HEK293 (cell line): ENCODE data around the gene TBX1.

Experiments used
- KLF8 ChIP-seq: fragments of 450-650 bp; formaldehyde crosslinking; IDR thresholded peaks from 2 replicates; pipeline ENCODE4 v1.5.1; 2016; ENCODE audit warnings: missing biosample characterization, missing genetic modification characterization
- PRDM1 ChIP-seq: fragments of 450-650 bp; formaldehyde crosslinking; IDR thresholded peaks from 2 replicates; pipeline ENCODE4; 2016; ENCODE audit warnings: missing biosample characterization, missing genetic modification characterization
- SCRT2 ChIP-seq: fragments of 450-650 bp; formaldehyde crosslinking; IDR thresholded peaks from 2 replicates; pipeline ENCODE4 v1.5.1; 2016; ENCODE audit warnings: missing biosample characterization, missing genetic modification characterization
- ZBTB8A ChIP-seq: fragments of 450-650 bp; formaldehyde crosslinking; IDR thresholded peaks from 2 replicates; pipeline ENCODE4 v1.5.1; 2016; ENCODE audit warnings: missing biosample characterization, missing genetic modification characterization
- ZEB2 ChIP-seq: fragments of 450-650 bp; formaldehyde crosslinking; IDR thresholded peaks from 2 replicates; pipeline ENCODE4 v1.5.1; 2016; ENCODE audit warnings: missing biosample characterization, missing genetic modification characterization
- ZNF114 ChIP-seq: fragments of 450-650 bp; formaldehyde crosslinking; IDR thresholded peaks from 2 replicates; pipeline ENCODE4 v1.5.0; 2017; ENCODE audit warnings: missing biosample characterization, missing genetic modification characterization
- ZNF140 ChIP-seq: fragments of 450-650 bp; formaldehyde crosslinking; IDR thresholded peaks from 2 replicates; pipeline ENCODE4 v1.5.1; 2016; ENCODE audit warnings: missing biosample characterization, missing genetic modification characterization
- ZNF223 ChIP-seq: fragments of 450-650 bp; formaldehyde crosslinking; IDR thresholded peaks from 2 replicates; pipeline ENCODE4 v1.5.1; 2016; ENCODE audit warnings: missing biosample characterization, missing genetic modification characterization
- ZNF596 ChIP-seq: fragments of 450-650 bp; IDR thresholded peaks from 2 replicates; pipeline ENCODE4 v1.5.0; 2018; ENCODE audit warnings: missing biosample characterization, mild to moderate bottlenecking, missing genetic modification characterization, moderate library complexity
- ZNF626 ChIP-seq: fragments of 450-650 bp; sonication (Bioruptor Pico); formaldehyde crosslinking; IDR thresholded peaks from 2 replicates; pipeline ENCODE4 v1.5.1; 2018; ENCODE audit warnings: missing biosample characterization, missing genetic modification characterization, inconsistent platforms
- ZNF777 ChIP-seq: fragments of 450-650 bp; formaldehyde crosslinking; IDR thresholded peaks from 2 replicates; pipeline ENCODE4 v1.5.1; 2017; ENCODE audit warnings: missing biosample characterization, missing genetic modification characterization, borderline replicate concordance
- ZXDB ChIP-seq: fragments of 450-650 bp; formaldehyde crosslinking; IDR thresholded peaks from 2 replicates; pipeline ENCODE4 v1.5.1; 2016; ENCODE audit warnings: missing biosample characterization, missing genetic modification characterization
- TF ChIP-seq, protein P1 (sequence below): fragments of 450-650 bp; formaldehyde crosslinking; IDR thresholded peaks from 2 replicates; pipeline ENCODE4 v1.5.1; 2016; ENCODE audit warnings: missing biosample characterization, missing genetic modification characterization
- TF ChIP-seq, protein P2 (sequence below): fragments of 450-650 bp; formaldehyde crosslinking; IDR thresholded peaks from 2 replicates; pipeline ENCODE4 v1.5.1; 2017; ENCODE audit warnings: missing biosample characterization, missing genetic modification characterization
- TF ChIP-seq, protein P3 (sequence below): fragments of 450-650 bp; formaldehyde crosslinking; IDR thresholded peaks from 2 replicates; pipeline ENCODE4 v1.5.1; 2016; ENCODE audit warnings: missing biosample characterization, missing genetic modification characterization
- TF ChIP-seq, protein P4 (sequence below): fragments of 450-650 bp; formaldehyde crosslinking; IDR thresholded peaks from 2 replicates; pipeline ENCODE4 v1.5.1; 2016; ENCODE audit warnings: missing biosample characterization, missing genetic modification characterization
- TF ChIP-seq, protein P5 (sequence below): fragments of 450-650 bp; formaldehyde crosslinking; IDR thresholded peaks from 2 replicates; pipeline ENCODE4 v1.5.1; 2016; ENCODE audit warnings: missing biosample characterization, missing genetic modification characterization
- TF ChIP-seq, protein P6 (sequence below): fragments of 450-650 bp; formaldehyde crosslinking; IDR thresholded peaks from 2 replicates; pipeline ENCODE4 v1.5.1; 2016; ENCODE audit warnings: missing biosample characterization, missing genetic modification characterization
- TF ChIP-seq, protein P7 (sequence below): fragments of 450-650 bp; formaldehyde crosslinking; IDR thresholded peaks from 2 replicates; pipeline ENCODE4 v1.5.1; 2016; ENCODE audit warnings: missing biosample characterization, missing genetic modification characterization, borderline replicate concordance

The TBX1 gene

DNA sequence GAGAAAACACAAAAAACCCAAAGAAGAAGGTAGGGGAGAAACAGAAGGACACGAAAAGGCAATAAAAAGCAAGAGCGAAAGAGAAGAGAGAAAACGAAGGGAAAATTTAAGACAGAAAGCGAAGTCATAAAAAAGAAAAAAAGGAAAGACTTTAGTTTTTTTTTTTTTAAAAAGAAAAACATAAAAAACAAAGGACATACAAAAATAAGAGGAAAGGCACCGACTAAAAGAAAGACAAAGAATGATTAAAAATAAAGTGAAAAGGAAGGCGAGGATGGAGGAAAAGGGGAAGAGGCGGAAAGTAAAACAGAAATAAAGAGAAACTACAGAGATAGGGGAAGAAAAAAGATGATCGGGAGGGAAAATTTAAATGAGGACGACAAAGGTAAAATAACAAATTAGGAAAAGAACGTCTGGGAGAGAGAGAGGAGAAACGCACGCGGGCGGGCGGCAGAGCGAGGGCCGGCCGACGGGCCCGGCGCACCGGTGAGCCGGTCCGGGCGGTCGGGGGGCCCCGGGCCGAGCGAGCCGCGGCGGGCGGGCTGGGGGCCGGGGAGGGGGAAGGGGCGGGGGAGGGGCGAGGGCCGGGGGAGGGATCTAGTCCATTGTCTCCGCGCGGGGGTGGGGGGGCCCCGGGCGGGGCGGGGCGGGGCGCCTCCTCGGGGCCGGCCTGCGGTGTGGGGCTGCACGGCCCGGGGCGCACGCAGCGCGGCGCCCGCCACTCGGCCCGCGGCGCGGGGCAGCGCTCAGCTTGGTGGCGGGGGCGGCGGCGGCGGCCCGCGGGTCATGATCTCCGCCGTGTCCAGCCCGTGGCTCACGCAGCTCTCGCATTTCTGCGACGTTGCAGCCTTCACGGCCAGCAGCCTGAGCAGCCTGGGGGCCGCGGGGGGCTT, at the start of gene TBX1 (continued):
- TF ChIP-seq KLF8 (tag by site-specific recombination) (peak; percentile 53; the same call in 1 of the 2 replicates), ZNF223 (tag by site-specific recombination) (no peak), ZNF626 (tag by site-specific recombination) (no peak), ZEB2 (tag by site-specific recombination) (0 out of 2 replicates have a peak, but pooled peaks have one; percentile 28), ZNF140 (tag by site-specific recombination) (no peak), ZNF777 (tag by site-specific recombination) (peak; percentile 25; the same call in 1 of the 2 replicates), SCRT2 (tag by site-specific recombination) (no peak), ZXDB (tag by site-specific recombination) (peak; percentile 43; the same call in 1 of the 2 replicates), ZNF596 (tag by site-specific recombination) (no peak), ZBTB8A (tag by site-specific recombination) (peak; percentile 43; the same call in 1 of the 2 replicates), ZNF114 (tag by site-specific recombination) (no peak), PRDM1 (tag by site-specific recombination) (peak; percentile 100)
- TF ChIP-seq, protein P1, sequence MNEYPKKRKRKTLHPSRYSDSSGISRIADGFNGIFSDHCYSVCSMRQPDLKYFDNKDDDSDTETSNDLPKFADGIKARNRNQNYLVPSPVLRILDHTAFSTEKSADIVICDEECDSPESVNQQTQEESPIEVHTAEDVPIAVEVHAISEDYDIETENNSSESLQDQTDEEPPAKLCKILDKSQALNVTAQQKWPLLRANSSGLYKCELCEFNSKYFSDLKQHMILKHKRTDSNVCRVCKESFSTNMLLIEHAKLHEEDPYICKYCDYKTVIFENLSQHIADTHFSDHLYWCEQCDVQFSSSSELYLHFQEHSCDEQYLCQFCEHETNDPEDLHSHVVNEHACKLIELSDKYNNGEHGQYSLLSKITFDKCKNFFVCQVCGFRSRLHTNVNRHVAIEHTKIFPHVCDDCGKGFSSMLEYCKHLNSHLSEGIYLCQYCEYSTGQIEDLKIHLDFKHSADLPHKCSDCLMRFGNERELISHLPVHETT (tag by site-specific recombination): peak; percentile 67; the same call in 1 of the 2 replicates
- TF ChIP-seq, protein P2, sequence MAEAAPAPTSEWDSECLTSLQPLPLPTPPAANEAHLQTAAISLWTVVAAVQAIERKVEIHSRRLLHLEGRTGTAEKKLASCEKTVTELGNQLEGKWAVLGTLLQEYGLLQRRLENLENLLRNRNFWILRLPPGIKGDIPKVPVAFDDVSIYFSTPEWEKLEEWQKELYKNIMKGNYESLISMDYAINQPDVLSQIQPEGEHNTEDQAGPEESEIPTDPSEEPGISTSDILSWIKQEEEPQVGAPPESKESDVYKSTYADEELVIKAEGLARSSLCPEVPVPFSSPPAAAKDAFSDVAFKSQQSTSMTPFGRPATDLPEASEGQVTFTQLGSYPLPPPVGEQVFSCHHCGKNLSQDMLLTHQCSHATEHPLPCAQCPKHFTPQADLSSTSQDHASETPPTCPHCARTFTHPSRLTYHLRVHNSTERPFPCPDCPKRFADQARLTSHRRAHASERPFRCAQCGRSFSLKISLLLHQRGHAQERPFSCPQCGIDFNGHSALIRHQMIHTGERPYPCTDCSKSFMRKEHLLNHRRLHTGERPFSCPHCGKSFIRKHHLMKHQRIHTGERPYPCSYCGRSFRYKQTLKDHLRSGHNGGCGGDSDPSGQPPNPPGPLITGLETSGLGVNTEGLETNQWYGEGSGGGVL: peak; percentile 43
- TF ChIP-seq, protein P3, sequence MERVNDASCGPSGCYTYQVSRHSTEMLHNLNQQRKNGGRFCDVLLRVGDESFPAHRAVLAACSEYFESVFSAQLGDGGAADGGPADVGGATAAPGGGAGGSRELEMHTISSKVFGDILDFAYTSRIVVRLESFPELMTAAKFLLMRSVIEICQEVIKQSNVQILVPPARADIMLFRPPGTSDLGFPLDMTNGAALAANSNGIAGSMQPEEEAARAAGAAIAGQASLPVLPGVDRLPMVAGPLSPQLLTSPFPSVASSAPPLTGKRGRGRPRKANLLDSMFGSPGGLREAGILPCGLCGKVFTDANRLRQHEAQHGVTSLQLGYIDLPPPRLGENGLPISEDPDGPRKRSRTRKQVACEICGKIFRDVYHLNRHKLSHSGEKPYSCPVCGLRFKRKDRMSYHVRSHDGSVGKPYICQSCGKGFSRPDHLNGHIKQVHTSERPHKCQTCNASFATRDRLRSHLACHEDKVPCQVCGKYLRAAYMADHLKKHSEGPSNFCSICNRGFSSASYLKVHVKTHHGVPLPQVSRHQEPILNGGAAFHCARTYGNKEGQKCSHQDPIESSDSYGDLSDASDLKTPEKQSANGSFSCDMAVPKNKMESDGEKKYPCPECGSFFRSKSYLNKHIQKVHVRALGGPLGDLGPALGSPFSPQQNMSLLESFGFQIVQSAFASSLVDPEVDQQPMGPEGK (tag by site-specific recombination): 0 out of 2 replicates have a peak, but pooled peaks have one; percentile 10
- TF ChIP-seq, protein P4, sequence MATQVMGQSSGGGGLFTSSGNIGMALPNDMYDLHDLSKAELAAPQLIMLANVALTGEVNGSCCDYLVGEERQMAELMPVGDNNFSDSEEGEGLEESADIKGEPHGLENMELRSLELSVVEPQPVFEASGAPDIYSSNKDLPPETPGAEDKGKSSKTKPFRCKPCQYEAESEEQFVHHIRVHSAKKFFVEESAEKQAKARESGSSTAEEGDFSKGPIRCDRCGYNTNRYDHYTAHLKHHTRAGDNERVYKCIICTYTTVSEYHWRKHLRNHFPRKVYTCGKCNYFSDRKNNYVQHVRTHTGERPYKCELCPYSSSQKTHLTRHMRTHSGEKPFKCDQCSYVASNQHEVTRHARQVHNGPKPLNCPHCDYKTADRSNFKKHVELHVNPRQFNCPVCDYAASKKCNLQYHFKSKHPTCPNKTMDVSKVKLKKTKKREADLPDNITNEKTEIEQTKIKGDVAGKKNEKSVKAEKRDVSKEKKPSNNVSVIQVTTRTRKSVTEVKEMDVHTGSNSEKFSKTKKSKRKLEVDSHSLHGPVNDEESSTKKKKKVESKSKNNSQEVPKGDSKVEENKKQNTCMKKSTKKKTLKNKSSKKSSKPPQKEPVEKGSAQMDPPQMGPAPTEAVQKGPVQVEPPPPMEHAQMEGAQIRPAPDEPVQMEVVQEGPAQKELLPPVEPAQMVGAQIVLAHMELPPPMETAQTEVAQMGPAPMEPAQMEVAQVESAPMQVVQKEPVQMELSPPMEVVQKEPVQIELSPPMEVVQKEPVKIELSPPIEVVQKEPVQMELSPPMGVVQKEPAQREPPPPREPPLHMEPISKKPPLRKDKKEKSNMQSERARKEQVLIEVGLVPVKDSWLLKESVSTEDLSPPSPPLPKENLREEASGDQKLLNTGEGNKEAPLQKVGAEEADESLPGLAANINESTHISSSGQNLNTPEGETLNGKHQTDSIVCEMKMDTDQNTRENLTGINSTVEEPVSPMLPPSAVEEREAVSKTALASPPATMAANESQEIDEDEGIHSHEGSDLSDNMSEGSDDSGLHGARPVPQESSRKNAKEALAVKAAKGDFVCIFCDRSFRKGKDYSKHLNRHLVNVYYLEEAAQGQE (tag by site-specific recombination): no peak
- TF ChIP-seq, protein P5, sequence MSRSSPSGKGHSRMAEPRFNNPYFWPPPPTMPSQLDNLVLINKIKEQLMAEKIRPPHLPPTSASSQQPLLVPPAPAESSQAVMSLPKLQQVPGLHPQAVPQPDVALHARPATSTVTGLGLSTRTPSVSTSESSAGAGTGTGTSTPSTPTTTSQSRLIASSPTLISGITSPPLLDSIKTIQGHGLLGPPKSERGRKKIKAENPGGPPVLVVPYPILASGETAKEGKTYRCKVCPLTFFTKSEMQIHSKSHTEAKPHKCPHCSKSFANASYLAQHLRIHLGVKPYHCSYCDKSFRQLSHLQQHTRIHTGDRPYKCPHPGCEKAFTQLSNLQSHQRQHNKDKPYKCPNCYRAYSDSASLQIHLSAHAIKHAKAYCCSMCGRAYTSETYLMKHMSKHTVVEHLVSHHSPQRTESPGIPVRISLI (tag by site-specific recombination): 0 out of 2 replicates have a peak, but pooled peaks have one; percentile 71
- TF ChIP-seq, protein P6, sequence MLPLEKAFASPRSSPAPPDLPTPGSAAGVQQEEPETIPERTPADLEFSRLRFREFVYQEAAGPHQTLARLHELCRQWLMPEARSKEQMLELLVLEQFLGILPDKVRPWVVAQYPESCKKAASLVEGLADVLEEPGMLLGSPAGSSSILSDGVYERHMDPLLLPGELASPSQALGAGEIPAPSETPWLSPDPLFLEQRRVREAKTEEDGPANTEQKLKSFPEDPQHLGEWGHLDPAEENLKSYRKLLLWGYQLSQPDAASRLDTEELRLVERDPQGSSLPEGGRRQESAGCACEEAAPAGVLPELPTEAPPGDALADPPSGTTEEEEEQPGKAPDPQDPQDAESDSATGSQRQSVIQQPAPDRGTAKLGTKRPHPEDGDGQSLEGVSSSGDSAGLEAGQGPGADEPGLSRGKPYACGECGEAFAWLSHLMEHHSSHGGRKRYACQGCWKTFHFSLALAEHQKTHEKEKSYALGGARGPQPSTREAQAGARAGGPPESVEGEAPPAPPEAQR: no peak
- TF ChIP-seq, protein P7, sequence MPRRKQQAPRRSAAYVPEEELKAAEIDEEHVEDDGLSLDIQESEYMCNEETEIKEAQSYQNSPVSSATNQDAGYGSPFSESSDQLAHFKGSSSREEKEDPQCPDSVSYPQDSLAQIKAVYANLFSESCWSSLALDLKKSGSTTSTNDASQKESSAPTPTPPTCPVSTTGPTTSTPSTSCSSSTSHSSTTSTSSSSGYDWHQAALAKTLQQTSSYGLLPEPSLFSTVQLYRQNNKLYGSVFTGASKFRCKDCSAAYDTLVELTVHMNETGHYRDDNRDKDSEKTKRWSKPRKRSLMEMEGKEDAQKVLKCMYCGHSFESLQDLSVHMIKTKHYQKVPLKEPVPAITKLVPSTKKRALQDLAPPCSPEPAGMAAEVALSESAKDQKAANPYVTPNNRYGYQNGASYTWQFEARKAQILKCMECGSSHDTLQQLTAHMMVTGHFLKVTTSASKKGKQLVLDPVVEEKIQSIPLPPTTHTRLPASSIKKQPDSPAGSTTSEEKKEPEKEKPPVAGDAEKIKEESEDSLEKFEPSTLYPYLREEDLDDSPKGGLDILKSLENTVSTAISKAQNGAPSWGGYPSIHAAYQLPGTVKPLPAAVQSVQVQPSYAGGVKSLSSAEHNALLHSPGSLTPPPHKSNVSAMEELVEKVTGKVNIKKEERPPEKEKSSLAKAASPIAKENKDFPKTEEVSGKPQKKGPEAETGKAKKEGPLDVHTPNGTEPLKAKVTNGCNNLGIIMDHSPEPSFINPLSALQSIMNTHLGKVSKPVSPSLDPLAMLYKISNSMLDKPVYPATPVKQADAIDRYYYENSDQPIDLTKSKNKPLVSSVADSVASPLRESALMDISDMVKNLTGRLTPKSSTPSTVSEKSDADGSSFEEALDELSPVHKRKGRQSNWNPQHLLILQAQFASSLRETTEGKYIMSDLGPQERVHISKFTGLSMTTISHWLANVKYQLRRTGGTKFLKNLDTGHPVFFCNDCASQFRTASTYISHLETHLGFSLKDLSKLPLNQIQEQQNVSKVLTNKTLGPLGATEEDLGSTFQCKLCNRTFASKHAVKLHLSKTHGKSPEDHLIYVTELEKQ (tag by site-specific recombination): no peak
